ENCODE results near the gene RAB40B.

DNA sequence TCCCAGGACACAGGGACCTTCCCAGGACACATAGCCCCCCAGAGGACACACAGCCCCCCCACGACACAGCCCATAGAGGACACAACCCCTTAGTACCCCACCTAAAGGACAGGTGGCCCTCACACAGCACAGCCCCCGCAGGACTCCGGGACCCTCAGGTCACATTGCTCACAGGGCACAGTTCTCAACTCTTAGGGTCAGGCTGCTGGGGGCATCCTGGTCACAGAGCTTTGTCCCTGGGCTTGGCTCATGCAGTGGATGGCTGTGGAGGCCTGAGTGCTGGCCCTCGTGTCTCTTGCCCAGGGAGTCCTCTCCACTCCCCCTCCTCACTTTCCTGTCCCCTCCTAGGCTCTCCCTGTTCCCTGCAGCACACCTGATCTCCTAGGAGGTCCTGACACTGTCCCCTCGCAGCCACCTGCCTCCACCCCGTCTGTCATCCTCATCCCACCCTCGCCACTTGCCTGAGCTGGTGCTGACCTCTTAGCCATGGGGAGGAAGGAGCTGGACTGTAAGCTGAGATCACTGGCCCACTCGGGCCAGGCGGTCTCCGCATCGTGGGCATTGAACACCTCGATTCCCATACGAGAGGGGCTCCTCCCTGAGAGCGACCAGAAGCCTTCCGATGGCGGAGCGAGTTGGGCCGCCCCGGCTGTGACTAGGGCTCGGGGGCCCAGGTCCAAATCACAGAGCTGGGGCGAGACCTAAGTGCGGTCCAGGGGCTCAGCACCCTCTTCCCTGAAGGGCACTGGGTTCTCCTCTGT, 48.8 kb downstream of the RAB40B start:
- TF ChIP-seq ZNF484 (CRISPR knock-in tag; IDR thresholded peaks at IDR 0.05; ENCODE audit: borderline replicate concordance, low read depth) (no peak), TBP (CRISPR knock-in tag; IDR thresholded peaks at IDR 0.05) (no peak), ZNF766 (CRISPR knock-in tag; IDR thresholded peaks at IDR 0.05; ENCODE audit: borderline replicate concordance) (no peak), POLR2A (IDR thresholded peaks at IDR 0.05; ENCODE audit: insufficient read depth in 1 of 2, low read depth in 2 of 2, low read length in 2 of 2) (no peak), RFXAP (CRISPR knock-in tag; IDR thresholded peaks at IDR 0.05; ENCODE audit: borderline replicate concordance) (no peak), SRSF1 (optimal IDR thresholded peaks at IDR 0.05; ENCODE audit: low read depth, low read length) (no peak), SP1 (IDR thresholded peaks at IDR 0.05) (no peak), SP1 (CRISPR knock-in tag; IDR thresholded peaks at IDR 0.05) (no peak), RELA (CRISPR knock-in tag; IDR thresholded peaks at IDR 0.05) (no peak), RFX3 (CRISPR knock-in tag; IDR thresholded peaks at IDR 0.05) (no peak), ZNF891 (CRISPR knock-in tag; IDR thresholded peaks at IDR 0.05) (0 out of 2 replicates have a peak, but pooled peaks have one; percentile 42)
- TF ChIP-seq, protein P1, sequence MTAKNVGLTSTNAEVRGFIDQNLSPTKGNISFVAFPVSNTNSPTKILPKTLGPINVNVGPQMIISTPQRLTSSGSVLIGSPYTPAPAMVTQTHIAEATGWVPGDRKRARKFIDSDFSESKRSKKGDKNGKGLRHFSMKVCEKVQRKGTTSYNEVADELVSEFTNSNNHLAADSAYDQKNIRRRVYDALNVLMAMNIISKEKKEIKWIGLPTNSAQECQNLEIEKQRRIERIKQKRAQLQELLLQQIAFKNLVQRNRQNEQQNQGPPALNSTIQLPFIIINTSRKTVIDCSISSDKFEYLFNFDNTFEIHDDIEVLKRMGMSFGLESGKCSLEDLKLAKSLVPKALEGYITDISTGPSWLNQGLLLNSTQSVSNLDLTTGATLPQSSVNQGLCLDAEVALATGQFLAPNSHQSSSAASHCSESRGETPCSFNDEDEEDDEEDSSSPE (CRISPR knock-in tag; IDR thresholded peaks at IDR 0.05): no peak
- TF ChIP-seq, protein P2, sequence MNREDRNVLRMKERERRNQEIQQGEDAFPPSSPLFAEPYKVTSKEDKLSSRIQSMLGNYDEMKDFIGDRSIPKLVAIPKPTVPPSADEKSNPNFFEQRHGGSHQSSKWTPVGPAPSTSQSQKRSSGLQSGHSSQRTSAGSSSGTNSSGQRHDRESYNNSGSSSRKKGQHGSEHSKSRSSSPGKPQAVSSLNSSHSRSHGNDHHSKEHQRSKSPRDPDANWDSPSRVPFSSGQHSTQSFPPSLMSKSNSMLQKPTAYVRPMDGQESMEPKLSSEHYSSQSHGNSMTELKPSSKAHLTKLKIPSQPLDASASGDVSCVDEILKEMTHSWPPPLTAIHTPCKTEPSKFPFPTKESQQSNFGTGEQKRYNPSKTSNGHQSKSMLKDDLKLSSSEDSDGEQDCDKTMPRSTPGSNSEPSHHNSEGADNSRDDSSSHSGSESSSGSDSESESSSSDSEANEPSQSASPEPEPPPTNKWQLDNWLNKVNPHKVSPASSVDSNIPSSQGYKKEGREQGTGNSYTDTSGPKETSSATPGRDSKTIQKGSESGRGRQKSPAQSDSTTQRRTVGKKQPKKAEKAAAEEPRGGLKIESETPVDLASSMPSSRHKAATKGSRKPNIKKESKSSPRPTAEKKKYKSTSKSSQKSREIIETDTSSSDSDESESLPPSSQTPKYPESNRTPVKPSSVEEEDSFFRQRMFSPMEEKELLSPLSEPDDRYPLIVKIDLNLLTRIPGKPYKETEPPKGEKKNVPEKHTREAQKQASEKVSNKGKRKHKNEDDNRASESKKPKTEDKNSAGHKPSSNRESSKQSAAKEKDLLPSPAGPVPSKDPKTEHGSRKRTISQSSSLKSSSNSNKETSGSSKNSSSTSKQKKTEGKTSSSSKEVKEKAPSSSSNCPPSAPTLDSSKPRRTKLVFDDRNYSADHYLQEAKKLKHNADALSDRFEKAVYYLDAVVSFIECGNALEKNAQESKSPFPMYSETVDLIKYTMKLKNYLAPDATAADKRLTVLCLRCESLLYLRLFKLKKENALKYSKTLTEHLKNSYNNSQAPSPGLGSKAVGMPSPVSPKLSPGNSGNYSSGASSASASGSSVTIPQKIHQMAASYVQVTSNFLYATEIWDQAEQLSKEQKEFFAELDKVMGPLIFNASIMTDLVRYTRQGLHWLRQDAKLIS (CRISPR knock-in tag; IDR thresholded peaks at IDR 0.05): no peak
- TF ChIP-seq, protein P3, sequence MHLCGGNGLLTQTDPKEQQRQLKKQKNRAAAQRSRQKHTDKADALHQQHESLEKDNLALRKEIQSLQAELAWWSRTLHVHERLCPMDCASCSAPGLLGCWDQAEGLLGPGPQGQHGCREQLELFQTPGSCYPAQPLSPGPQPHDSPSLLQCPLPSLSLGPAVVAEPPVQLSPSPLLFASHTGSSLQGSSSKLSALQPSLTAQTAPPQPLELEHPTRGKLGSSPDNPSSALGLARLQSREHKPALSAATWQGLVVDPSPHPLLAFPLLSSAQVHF (CRISPR knock-in tag; IDR thresholded peaks at IDR 0.05): no peak
- TF ChIP-seq, protein P4, sequence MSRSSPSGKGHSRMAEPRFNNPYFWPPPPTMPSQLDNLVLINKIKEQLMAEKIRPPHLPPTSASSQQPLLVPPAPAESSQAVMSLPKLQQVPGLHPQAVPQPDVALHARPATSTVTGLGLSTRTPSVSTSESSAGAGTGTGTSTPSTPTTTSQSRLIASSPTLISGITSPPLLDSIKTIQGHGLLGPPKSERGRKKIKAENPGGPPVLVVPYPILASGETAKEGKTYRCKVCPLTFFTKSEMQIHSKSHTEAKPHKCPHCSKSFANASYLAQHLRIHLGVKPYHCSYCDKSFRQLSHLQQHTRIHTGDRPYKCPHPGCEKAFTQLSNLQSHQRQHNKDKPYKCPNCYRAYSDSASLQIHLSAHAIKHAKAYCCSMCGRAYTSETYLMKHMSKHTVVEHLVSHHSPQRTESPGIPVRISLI (CRISPR knock-in tag; IDR thresholded peaks at IDR 0.05; ENCODE audit: borderline replicate concordance): no peak
